Transverse colon (tissue), 3 donors: ENCODE measurements around the gene GLRX.

ENCODE experiments used
- CTCF ChIP-seq, 5 experiments: fragments of 200-600 bp in 3 of 5; fragments of 450-650 bp in 2 of 5; sonication (generic) in 3 of 5; IDR thresholded peaks; 1 replicate in 2 of 5; 2 replicates in 3 of 5; pipeline ENCODE4 v1.5.1; 2016 to 2017; ENCODE audit warnings: antibody characterized with exemption in 5 of 5, inconsistent platforms in 3 of 5, mild to moderate bottlenecking in 2 of 5, moderate library complexity in 1 of 5
- POLR2A ChIP-seq: fragments of 450-650 bp; IDR thresholded peaks from one replicate; pipeline ENCODE4 v1.6.1; 2016; ENCODE audit warnings: antibody characterized with exemption, mild to moderate bottlenecking, moderate library complexity

GRCh38 chr5:95835682-95836385 lies 13.3 kb upstream of the GLRX start:
- TF ChIP-seq POLR2A (no peak), CTCF (IDR thresholded peaks at IDR 0.05) (no peak)
